C4-2B (cell line): Measurements from ENCODE around the gene UQCRH.

Experiments
- CTCF ChIP-seq: fragments of 450-650 bp; conservative IDR thresholded peaks from 2 replicates; pipeline ENCODE4 v1.5.1; 2017; ENCODE audit warnings: mild to moderate bottlenecking
- ZFX ChIP-seq: fragments of 450-650 bp; IDR thresholded peaks from 2 replicates; pipeline ENCODE4 v1.6.1; 2017

GRCh38 chr1:46275030-46275337, 28.5 kb upstream of the UQCRH start:
- TF ChIP-seq CTCF (no peak), ZFX (no peak)
